SK-N-SH (cell line): ENCODE measurements around the gene RPL27.

ENCODE experiments used
- CTCF ChIP-seq: fragments of 200-600 bp; sonication (generic); IDR thresholded peaks from 2 replicates; pipeline ENCODE4 v1.6.1; 2017; ENCODE audit warnings: antibody characterized with exemption, mild to moderate bottlenecking, moderate library complexity
- ELF1 ChIP-seq: IDR thresholded peaks from 2 replicates; pipeline ENCODE4 v1.4.0; 2012
- EP300 ChIP-seq, 2 experiments: IDR thresholded peaks; 2 replicates each; pipeline versions ENCODE4 v1.4.0 to v1.6.1; 2012; ENCODE audit warnings: borderline replicate concordance in 1 of 2, low read depth in 1 of 2, low read length in 1 of 2
- GABPA ChIP-seq: IDR thresholded peaks from 2 replicates; pipeline ENCODE4 v1.4.0; 2012; ENCODE audit warnings: low read depth, mild to moderate bottlenecking
- IRF3 ChIP-seq: fragments of 150-350 bp; IDR thresholded peaks from 2 replicates; pipeline ENCODE4 v1.6.1; 2016; ENCODE audit warnings: mild to moderate bottlenecking, low read depth, low read length
- MAX ChIP-seq: IDR thresholded peaks from 2 replicates; pipeline ENCODE4 v1.4.0; 2012; ENCODE audit warnings: low read depth
- POLR2AphosphoS5 ChIP-seq: IDR thresholded peaks from 2 replicates; pipeline ENCODE4 v1.6.1; 2012; ENCODE audit warnings: low read depth, low read length
- RAD21 ChIP-seq: IDR thresholded peaks from 2 replicates; pipeline ENCODE4 v1.6.1; 2012; ENCODE audit warnings: mild to moderate bottlenecking, low read length
- RFX5 ChIP-seq: IDR thresholded peaks from 2 replicates; pipeline ENCODE4 v1.6.1; 2012; ENCODE audit warnings: mild to moderate bottlenecking, improper control_type of control experiment, low read length
- SMC3 ChIP-seq: IDR thresholded peaks from 2 replicates; pipeline ENCODE4 v1.6.1; 2012; ENCODE audit warnings: low read depth, low read length, improper control_type of control experiment
- TAF1 ChIP-seq: IDR thresholded peaks from 2 replicates; pipeline ENCODE4 v1.6.1; 2012; ENCODE audit warnings: low read depth, mild to moderate bottlenecking, low read length, moderate library complexity, borderline replicate concordance
- YY1 ChIP-seq: IDR thresholded peaks from 2 replicates; pipeline ENCODE4 v1.4.0; 2012; ENCODE audit warnings: low read depth, mild to moderate bottlenecking
- TF ChIP-seq, protein P1 (sequence below): fragments of 150-350 bp; IDR thresholded peaks from 2 replicates; pipeline ENCODE4 v1.6.1; 2017; ENCODE audit warnings: antibody characterized with exemption, low read length, low read depth, borderline replicate concordance

- no peak for TF ChIP-seq CTCF
- TF ChIP-seq IRF3, result no peak
- TF ChIP-seq RFX5, result no peak
- TF ChIP-seq TAF1, result 0 out of 2 replicates have a peak, but pooled peaks have one; percentile 26
- no peak for TF ChIP-seq YY1
- no peak for TF ChIP-seq POLR2AphosphoS5
- no peak; the same call in 1 of the 2 replicates for TF ChIP-seq MAX
- TF ChIP-seq, protein P1, sequence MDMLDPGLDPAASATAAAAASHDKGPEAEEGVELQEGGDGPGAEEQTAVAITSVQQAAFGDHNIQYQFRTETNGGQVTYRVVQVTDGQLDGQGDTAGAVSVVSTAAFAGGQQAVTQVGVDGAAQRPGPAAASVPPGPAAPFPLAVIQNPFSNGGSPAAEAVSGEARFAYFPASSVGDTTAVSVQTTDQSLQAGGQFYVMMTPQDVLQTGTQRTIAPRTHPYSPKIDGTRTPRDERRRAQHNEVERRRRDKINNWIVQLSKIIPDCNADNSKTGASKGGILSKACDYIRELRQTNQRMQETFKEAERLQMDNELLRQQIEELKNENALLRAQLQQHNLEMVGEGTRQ, result no peak
- TF ChIP-seq GABPA, result no peak
- no peak for TF ChIP-seq ELF1
- no peak for TF ChIP-seq RAD21
- no peak for TF ChIP-seq SMC3
- TF ChIP-seq EP300 (IDR thresholded peaks at IDR 0.05; ENCODE audit: borderline replicate concordance in 1 of 2, low read depth in 1 of 2, low read length in 1 of 2), result no peak
These were observed 22.8 kb downstream of the RPL27 start for GRCh38 chr17:43020789-43021740.
